Activated T-helper 1 cell treated with Interleukin-2 at 50 U/mL for 16 hours (primary cell): ENCODE data around the gene ELMO1.

Experiments used
- DNase-seq: peaks from one replicate; pipeline ENCODE4 v3.0.0-alpha.2; 2020; ENCODE audit warnings: low read depth

Gene ELMO1

GRCh38 chr7:37118004-37118403, 330.7 kb downstream of the ELMO1 start:
- DNase-seq, result no peak

DNA sequence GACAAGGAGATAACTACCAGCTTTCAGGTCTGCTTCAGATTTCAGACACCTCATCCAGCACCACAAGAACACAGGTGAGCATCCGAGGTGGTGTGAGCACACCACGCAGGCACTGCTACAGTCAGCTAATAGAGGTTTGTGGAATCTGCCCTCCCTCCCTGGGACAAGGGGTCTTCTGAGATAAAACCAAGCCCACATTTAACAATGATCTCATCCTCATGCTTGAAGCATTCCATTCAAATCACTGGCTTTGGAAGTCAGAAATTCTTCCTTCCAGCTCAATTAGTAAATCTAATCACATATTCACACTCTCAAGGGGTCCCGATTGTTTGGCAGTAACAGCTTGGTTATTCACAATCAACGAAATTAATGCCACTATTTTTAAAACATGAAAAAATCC, 331.4 kb downstream of the ELMO1 start:
- DNase-seq, result no peak

GRCh38 chr7:37116093-37116701, 332.5 kb downstream of the ELMO1 start:
- no peak for DNase-seq

DNA sequence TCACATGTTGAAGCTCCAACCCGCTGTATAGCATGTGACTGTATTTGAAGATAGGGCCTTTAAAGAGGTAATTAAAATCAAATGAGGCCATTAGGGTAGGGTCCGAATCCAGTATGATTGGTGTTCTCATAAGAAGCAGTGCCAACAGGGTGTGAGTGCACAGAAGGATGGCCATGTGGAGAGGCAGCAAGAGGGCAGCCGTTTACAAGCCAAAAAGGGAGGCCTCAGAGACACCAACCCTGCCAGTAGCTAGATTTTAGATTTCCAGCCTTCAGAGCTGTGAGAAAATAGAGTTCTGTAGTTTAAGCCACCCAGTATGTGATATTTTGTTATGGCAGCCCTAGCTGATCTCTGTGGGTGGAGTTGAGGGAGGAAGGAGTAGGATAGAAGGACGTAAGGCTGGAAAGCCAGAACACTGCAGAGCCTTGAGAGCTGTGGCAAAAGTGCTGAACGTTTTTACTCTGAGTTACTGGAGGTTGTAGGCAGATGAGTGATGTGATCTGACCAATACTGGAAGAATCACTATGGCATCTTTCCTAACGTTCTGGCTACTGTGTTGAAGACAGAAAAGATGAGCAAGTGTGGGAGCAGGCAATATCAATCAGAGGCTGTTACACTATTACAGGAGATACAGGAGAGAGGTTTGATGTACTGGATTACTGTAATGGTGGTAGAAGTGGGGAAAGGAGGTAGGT, 334.9 kb downstream of the ELMO1 start:
- no peak for DNase-seq

- DNase-seq, result no peak
Measured at GRCh38 chr7:37112876-37113275, 335.8 kb downstream of the ELMO1 start.

GRCh38 chr7:37112218-37112617, 336.4 kb downstream of the ELMO1 start:
- no peak for DNase-seq

DNA sequence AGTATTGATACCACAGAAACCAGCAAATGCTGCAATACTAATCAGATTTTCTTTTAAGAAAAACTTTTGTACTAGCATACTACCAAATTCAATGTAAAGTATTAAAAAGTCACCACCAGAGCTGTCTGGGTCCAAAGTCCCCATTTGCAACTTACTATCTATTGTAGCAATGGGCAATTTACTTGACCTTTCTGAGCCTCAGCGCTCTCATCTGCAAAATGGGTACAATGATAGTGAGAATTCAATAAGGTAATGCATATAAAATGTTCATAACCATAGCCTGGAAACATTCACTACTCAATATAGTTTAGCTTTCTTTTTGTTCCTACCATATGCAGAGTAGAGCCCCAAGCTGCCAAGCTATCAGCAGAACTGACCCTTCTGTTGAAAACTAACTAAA, 337.2 kb downstream of the ELMO1 start:
- DNase-seq, result no peak

DNA sequence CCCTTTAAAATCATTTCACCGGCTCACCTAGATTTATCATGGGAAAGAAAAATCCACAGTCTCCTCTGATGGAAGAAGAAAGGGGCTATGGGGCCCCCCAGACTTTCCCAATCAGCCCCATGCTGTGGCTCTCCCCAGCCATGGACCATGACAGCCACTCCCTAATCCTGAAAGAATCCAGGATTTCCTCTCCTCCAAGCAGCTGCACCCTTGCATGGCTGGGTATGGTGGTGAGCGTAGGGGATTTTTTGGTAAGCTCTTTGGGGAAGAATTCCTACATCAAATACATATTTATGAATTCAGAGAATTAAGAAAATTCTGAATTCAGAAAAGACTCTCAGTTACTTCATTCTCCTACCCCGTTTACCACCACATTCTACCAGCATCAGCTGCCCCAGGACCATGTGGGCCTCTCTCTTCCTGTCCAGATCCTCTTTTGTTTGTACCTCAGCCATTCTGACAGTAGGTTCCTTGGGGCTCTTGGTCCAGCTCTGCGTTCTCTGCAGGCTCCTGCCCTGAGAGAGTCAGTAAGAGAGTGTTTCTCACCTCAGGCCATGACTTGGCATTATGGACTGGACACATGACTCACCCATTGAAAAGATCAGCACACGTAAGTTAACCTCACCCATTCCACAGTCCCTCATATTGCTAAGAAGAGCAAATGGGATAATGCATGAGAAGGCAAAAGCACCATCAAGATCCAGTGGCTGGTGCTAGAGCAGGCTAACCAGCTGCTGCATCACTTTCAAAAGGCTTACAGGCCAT, 337.8 kb downstream of the ELMO1 start:
- DNase-seq, result no peak

DNA sequence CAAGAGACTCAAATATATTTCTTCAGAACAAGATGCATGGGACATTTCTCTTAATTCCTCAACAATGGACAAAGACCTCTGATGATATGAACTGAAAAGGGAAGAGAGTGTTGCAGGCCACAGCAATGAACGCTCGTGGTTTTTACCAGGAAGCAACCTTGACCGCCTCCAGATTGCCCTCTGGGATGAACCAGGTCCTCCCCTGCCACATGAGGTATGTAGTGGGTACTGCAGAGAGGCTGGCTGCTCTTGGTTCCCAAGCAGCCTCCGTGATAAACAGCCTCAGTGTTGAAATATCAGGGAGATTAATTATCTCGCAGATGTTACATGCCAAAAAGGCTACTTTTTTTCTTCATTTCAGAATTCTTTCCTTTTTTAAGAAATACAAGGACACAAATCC, 338.8 kb downstream of the ELMO1 start:
- no peak for DNase-seq

DNA sequence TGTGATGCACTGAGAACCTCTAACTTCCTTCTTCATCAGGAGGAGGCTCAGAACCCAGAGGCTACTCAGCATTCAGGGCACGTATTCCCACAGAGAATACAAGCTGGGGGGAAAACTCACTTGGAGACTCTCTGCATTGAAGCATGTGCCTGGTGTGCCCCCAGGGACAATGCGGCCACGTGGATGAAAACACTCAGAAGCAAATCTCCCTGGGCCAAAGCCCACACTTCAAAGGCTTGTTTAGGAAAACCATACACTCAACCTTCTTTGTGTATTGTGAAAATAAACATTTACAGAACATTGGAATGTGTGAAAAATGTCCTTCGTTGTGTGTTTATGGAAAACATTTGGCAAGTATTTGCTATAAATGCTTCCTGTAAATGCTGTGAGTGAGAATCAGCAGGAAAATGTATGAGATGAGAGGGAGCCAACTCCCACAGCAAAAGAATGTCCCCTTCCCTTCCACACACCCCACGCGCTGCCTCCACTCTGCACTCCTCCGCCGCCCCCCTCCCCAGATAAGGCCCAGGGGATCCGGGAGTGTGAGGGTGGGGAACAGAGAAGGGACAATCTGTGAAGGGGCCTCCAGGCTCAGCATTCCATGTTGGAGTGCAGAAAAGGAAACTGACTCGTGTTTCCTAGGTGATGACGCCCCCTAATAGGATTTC, 339.5 kb downstream of the ELMO1 start:
- DNase-seq, result no peak

DNA sequence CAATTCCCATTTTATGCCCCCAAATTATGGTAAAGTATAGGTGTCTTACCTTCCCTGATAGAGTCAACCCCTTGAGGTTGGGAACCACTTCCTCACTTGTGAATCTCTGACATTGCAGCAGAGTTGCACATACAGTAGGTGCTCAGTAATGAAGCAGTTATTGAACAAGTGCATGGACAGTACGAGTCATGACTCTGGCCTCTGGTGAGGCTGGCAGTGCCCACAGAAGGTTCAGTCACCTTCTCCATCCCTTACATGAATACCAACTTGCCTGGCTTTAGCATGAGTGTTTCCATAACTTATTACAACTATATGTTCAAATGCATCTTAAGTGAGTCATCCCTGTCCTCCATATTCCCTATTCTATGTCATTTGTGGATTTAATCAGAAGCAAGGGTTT, 340.0 kb downstream of the ELMO1 start:
- no peak for DNase-seq

GRCh38 chr7:37107047-37107750, 341.5 kb downstream of the ELMO1 start:
- DNase-seq, result no peak

GRCh38 chr7:37105762-37106161, 342.9 kb downstream of the ELMO1 start:
- no peak for DNase-seq

- no peak for DNase-seq
Measured at GRCh38 chr7:37104822-37105518, 343.7 kb downstream of the ELMO1 start.

- no peak for DNase-seq
Measured at GRCh38 chr7:37102518-37103137, 346.0 kb downstream of the ELMO1 start.

DNA sequence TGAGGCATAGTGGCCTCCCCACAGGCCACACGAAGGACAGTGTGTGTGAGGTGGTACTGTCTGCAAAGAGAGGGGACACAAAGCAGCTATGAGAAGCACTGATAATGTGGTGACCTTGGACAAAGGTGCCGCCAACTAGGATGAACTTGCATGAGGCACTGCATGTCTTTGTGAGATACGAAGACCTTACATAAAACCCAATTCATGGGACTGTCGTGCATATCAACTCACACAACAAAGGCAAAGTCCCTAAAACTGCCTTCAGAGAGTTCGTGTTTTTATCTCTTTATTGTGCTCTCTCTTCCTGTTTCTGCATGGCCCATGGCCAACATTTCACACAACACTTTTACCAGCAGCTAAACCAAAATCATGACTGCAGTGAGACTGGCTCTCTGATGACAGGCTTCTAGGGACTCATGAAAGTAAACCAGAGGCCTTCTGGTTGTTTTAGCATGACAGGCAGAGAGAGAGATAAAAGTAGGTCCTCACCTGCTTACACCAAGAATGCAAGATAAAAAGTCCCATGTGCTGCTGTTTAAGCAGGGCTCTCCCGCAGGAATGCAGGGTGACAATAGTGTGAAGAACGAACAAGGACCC, 347.8 kb downstream of the ELMO1 start:
- DNase-seq, result no peak

GRCh38 chr7:37098762-37099161, 349.9 kb downstream of the ELMO1 start:
- no peak for DNase-seq

- DNase-seq, result no peak
Measured at GRCh38 chr7:37097983-37098382, 350.7 kb downstream of the ELMO1 start.

GRCh38 chr7:37097276-37097675, 351.4 kb downstream of the ELMO1 start:
- no peak for DNase-seq

DNA sequence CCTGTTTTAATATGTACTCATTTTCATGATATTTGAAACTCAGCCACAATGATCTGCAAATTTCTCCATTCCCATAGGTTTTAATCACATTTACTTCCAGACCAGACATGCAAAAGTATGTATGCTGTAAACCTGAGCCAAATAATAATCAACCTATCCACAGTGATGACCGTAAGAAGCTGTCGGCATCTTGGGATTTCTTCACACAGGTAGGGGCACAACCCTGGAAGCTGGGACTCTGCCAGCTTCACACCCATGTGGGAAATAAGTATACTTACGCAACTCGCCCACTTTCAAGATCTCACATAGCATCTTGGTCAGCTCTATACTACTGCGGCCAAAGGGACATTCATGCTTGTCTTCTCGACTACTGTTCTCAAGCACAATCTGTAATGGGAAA, 352.3 kb downstream of the ELMO1 start:
- no peak for DNase-seq

DNA sequence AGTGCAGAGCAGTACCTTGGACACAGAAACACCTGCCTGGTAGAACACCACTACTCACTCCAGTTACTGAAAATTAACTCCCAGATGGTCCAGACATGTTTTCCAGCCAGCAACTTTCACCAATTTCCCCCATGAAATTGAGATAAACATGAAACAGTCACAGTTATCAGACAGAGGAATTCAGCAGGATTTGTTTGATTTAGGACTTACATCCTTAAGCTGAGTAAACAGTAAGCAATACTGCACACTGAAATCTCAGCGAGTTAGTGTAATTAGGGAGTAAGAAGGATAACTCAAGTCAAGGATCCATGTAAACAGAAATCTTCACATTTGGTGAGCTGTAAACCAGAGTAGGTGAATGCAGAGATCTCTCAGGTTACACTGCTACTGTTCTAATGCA, 353.5 kb downstream of the ELMO1 start:
- DNase-seq, result no peak
